ENCODE results near the gene UGT1A3.

The UGT1A3 gene

DNA sequence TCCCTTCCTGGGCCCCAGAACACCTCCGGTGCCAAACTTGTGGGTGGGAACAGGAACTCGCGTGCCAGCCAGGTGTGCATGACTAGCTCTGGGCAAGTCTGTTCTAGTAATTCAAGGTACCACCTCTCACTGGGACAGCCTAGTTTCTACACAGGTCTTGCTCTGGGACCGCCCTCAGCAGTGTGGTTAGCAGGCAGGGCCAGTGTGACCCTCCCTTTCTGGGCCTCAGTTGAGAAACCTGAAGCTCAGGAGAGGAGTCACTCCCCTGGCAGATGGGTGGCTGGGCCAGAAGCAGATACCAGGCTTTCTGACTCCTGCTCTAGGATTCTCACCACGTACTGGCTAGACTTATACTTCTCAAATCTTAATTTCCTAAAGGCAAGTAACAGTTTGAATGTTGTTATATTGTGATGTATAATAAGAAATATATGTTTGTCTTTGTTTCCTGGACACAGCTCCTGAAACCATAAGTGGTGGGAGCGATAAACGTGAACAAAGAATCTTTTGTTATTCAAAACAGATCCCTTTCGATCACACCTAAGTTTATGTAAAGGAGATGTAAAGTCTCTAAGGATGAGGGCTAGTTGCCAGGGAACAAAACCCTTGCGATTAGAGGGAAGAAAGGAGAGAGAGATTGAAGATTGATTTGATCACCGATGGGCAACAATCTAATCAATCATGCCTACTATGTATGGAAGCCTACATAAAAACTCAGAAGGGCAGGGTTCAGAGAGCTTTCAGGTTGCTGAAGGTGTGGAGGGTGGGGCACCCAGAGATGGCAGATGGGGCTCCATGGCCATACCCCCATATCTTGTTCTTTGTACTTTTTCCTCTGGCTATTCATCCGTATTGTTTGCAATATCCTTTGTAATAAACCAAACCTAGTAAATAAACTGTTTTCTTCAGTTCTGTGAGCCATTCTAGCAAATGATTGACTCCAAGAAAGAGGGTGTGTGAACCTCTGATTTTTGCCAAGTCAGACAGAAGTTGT, 37.1 kb upstream of the UGT1A3 start:
- no peak for DNase-seq (ENCODE audit: low read depth in 1 of 2, low spot score in 1 of 2)
- no peak overlapping the region for H3K4me3 ChIP-seq (replicated peaks; ENCODE audit: insufficient read depth, low read length)
- H3K27me3 ChIP-seq (ENCODE audit: insufficient read depth, poor library complexity, severe bottlenecking) = no peaks in the 10 kb centered on the region
- TF ChIP-seq GABPA (IDR thresholded peaks at IDR 0.05; ENCODE audit: low read depth) = no peak
- no peak for TF ChIP-seq POLR2AphosphoS5 (IDR thresholded peaks at IDR 0.05; ENCODE audit: low read depth)
- TF ChIP-seq SPI1 (IDR thresholded peaks at IDR 0.05; ENCODE audit: borderline replicate concordance, low read depth) = no peak
- TF ChIP-seq, protein P1, sequence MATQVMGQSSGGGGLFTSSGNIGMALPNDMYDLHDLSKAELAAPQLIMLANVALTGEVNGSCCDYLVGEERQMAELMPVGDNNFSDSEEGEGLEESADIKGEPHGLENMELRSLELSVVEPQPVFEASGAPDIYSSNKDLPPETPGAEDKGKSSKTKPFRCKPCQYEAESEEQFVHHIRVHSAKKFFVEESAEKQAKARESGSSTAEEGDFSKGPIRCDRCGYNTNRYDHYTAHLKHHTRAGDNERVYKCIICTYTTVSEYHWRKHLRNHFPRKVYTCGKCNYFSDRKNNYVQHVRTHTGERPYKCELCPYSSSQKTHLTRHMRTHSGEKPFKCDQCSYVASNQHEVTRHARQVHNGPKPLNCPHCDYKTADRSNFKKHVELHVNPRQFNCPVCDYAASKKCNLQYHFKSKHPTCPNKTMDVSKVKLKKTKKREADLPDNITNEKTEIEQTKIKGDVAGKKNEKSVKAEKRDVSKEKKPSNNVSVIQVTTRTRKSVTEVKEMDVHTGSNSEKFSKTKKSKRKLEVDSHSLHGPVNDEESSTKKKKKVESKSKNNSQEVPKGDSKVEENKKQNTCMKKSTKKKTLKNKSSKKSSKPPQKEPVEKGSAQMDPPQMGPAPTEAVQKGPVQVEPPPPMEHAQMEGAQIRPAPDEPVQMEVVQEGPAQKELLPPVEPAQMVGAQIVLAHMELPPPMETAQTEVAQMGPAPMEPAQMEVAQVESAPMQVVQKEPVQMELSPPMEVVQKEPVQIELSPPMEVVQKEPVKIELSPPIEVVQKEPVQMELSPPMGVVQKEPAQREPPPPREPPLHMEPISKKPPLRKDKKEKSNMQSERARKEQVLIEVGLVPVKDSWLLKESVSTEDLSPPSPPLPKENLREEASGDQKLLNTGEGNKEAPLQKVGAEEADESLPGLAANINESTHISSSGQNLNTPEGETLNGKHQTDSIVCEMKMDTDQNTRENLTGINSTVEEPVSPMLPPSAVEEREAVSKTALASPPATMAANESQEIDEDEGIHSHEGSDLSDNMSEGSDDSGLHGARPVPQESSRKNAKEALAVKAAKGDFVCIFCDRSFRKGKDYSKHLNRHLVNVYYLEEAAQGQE (IDR thresholded peaks at IDR 0.05; ENCODE audit: insufficient replicate concordance, low read depth) = no peak
- TF ChIP-seq, protein P2, sequence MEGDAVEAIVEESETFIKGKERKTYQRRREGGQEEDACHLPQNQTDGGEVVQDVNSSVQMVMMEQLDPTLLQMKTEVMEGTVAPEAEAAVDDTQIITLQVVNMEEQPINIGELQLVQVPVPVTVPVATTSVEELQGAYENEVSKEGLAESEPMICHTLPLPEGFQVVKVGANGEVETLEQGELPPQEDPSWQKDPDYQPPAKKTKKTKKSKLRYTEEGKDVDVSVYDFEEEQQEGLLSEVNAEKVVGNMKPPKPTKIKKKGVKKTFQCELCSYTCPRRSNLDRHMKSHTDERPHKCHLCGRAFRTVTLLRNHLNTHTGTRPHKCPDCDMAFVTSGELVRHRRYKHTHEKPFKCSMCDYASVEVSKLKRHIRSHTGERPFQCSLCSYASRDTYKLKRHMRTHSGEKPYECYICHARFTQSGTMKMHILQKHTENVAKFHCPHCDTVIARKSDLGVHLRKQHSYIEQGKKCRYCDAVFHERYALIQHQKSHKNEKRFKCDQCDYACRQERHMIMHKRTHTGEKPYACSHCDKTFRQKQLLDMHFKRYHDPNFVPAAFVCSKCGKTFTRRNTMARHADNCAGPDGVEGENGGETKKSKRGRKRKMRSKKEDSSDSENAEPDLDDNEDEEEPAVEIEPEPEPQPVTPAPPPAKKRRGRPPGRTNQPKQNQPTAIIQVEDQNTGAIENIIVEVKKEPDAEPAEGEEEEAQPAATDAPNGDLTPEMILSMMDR (IDR thresholded peaks at IDR 0.05; ENCODE audit: insufficient read depth, low read length) = no peak
- no peak overlapping the region for H3K27ac ChIP-seq (replicated peaks)

DNA sequence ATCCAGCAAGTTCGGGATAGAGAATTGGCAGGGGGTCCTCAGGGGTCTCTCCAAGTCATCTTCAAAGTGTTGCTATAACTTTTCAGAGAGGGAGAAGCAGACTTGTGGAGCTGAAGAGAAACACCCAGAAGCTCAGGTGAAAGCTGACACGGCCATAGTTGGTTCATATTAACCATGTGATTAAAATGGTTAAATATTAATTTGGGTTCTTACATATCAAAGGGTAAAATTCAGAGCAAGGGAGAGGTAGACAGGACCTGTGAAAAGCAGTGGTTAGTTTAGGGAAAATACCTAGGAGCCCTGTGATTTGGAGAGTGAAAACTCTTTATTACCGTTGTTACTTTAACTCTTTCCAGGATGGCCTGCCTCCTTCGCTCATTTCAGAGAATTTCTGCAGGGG, 36.2 kb upstream of the UGT1A3 start, which contains the start of gene UGT1A6:
Gene UGT1A6, plus strand, starts transcription at position 243 of the 400 bp plus-strand sequence. Its CDS starts 115 bp downstream, at position 358.
- Histone ChIP-seq H3K27ac (replicated peaks) (no peak within 1 kb of the TSS), H3K4me3 (replicated peaks; ENCODE audit: insufficient read depth, low read length) (no peak within 1 kb of the TSS), H3K27me3 (ENCODE audit: insufficient read depth, poor library complexity, severe bottlenecking) (no peaks in the 10 kb centered on the region)
- TF ChIP-seq POLR2AphosphoS5 (IDR thresholded peaks at IDR 0.05; ENCODE audit: low read depth) (no peak), GABPA (IDR thresholded peaks at IDR 0.05; ENCODE audit: low read depth) (no peak), SPI1 (IDR thresholded peaks at IDR 0.05; ENCODE audit: borderline replicate concordance, low read depth) (no peak)
- TF ChIP-seq, protein P2 (IDR thresholded peaks at IDR 0.05; ENCODE audit: insufficient read depth, low read length) = no peak
- TF ChIP-seq, protein P1 (IDR thresholded peaks at IDR 0.05; ENCODE audit: insufficient replicate concordance, low read depth) = no peak
- no peak for DNase-seq (ENCODE audit: low read depth in 1 of 2, low spot score in 1 of 2)

DNA sequence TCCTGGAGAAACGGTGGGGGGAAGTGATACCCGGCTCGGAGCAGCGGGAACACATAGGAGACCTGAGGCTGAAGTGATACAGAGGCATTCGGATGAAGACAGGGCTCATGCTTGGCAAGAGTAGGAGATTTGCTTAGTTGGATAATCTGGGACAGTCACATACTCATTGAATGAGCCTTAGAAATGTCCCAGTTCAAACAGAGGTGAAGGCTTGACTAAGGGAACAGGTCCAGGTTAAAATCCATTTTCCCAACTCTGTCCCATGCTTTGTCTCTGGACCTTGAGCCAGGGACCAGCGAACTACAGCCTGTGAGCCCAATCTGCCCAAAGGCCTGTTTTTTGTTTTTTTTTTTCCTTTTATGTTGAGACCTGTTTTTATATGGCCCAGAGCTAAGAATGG, 34.9 kb upstream of the UGT1A3 start:
- DNase-seq (ENCODE audit: low read depth in 1 of 2, low spot score in 1 of 2) = no peak
- Histone ChIP-seq H3K27me3 (ENCODE audit: insufficient read depth, poor library complexity, severe bottlenecking) (no peaks in the 10 kb centered on the region), H3K4me3 (replicated peaks; ENCODE audit: insufficient read depth, low read length) (no peak overlapping the region), H3K27ac (replicated peaks) (no peak overlapping the region)
- TF ChIP-seq, protein P2 (IDR thresholded peaks at IDR 0.05; ENCODE audit: insufficient read depth, low read length) = no peak
- no peak for TF ChIP-seq POLR2AphosphoS5 (IDR thresholded peaks at IDR 0.05; ENCODE audit: low read depth)
- TF ChIP-seq, protein P1 (IDR thresholded peaks at IDR 0.05; ENCODE audit: insufficient replicate concordance, low read depth) = no peak
- TF ChIP-seq SPI1 (IDR thresholded peaks at IDR 0.05; ENCODE audit: borderline replicate concordance, low read depth) = no peak
- TF ChIP-seq GABPA (IDR thresholded peaks at IDR 0.05; ENCODE audit: low read depth) = no peak
